Sigmoid colon (tissue), 7 donors: Measurements from ENCODE around the gene RXRG. TPM values are rescaled to one million over a fixed set of nuclear protein-coding genes. Genes with fewer than 3 reads are reported as not detected.

Experiments used
- DNase-seq: peaks from one replicate; pipeline ENCODE4 v3.0.0-alpha.2; 2019
- H3K27ac ChIP-seq, 4 donors: fragments of 200-600 bp; sonication (generic); one replicate each; pipeline ENCODE4 v1.5.1; 2016 to 2019; ENCODE audit warnings: mild to moderate bottlenecking in 1 of 4
- H3K27me3 ChIP-seq, 3 donors: fragments of 200-600 bp; sonication (generic); one replicate each; pipeline ENCODE4 v1.5.1; 2019; ENCODE audit warnings: mild to moderate bottlenecking in 1 of 3
- H3K36me3 ChIP-seq, 4 donors: fragments of 200-600 bp; sonication (generic); one replicate each; pipeline ENCODE4 v1.5.1; 2016 to 2019
- H3K4me1 ChIP-seq, 4 donors: fragments of 200-600 bp; sonication (generic); one replicate each; pipeline ENCODE4 v1.5.1; 2017 to 2019
- H3K4me3 ChIP-seq, 4 donors: fragments of 200-600 bp; sonication (generic); one replicate each; pipeline ENCODE4 v1.5.1; 2017 to 2019; ENCODE audit warnings: mild to moderate bottlenecking in 2 of 4, moderate library complexity in 1 of 4
- H3K9me3 ChIP-seq, 4 donors: fragments of 200-600 bp in 3 of 4; sonication (generic) in 3 of 4; one replicate each; pipeline versions ENCODE4 v1.5.1 to v1.6.1; 2013 to 2019
- EP300 ChIP-seq, 4 donors: sonication (generic); formaldehyde crosslinking; IDR thresholded peaks; one replicate each; pipeline ENCODE4 v1.6.1; 2017; ENCODE audit warnings: antibody characterized with exemption in 4 of 4
- POLR2A ChIP-seq, 2 donors: fragments of 450-650 bp; IDR thresholded peaks; one replicate each; pipeline ENCODE4 v1.6.1; 2016; ENCODE audit warnings: antibody characterized with exemption in 2 of 2, mild to moderate bottlenecking in 2 of 2, moderate library complexity in 2 of 2
- POLR2AphosphoS5 ChIP-seq, 4 donors: sonication (generic); formaldehyde crosslinking; IDR thresholded peaks; one replicate each; pipeline ENCODE4 v1.6.1; 2017; ENCODE audit warnings: antibody characterized with exemption in 4 of 4
- WGBS, 2 donors: extraction: QIAGEN DNeasy Blood & Tissue Kit; methylation state at CpG; one replicate each; pipeline ENCODE4 v1.1.7; 2013; 5-methylcytosine and 5-hydroxymethylcytosine counted together
- intact Hi-C: fragments of 100-400 bp; cut with DNase I; formaldehyde crosslinking; loops from one replicate; pipeline ENCODE4 v1.15.1; 2023
- polyA plus RNA-seq, 3 donors: library from polyadenylated mRNA; stranded (reverse); fragments of 200-250 nt; gene quantifications; one replicate each; pipeline ENCODE4 v1.2.3, GENCODE V29; 2013
- total RNA-seq, 4 donors: library from RNA; depleted of rRNA; stranded (reverse); fragments of >200 nt; gene quantifications; one replicate each; pipeline ENCODE4 v1.1.0, GENCODE V29; 2016
- TF ChIP-seq, protein P1 (sequence below), 4 experiments: fragments of 450-650 bp in 3 of 4; fragments of 200-600 bp in 1 of 4; IDR thresholded peaks; one replicate each; pipeline ENCODE4 v1.5.1; 2016 to 2019; ENCODE audit warnings: antibody characterized with exemption in 4 of 4, mild to moderate bottlenecking in 3 of 4, moderate library complexity in 2 of 4
- donor health status: healthy with polysubstance abuse.
- donor health status: Bipolar disorder and iron deficiency.
- donor health status: healthy.

The RXRG gene
- total and polyA plus RNA-seq, 7 donors, result 0.55 to 2.1 (median 1.2) TPM

DNA sequence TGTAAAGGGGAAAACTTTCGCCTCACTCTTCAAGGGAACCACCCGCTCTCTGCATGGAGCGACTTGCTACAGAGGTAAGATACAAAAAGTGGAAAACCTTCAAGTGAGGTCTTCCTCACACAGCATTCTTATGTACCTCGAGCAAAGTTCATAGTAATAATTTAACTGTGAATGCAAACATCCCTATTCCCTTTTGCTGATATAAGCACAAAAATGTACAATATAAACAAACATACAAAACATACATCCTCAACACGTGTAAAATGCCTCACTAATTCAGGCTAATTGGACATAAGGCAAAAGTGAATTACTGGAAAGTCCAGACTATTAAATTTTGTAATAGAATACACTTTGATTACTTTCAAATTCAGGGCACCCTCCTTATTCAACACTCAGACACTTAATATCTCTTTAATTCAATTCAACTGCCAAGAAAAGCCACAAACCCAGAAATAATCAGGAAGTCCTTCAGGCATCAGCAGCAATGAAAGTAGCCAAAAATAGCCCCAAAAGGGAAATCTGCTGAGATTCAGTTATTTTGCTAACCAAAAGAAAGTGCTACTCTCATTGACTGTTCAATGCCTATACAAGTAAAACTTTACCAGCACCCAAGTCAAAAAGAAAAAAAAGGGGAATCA is 73.2 kb downstream of the RXRG start:
- Histone ChIP-seq H3K27ac (no peak overlapping the region), H3K4me1 (peaks cover 0 to 14% (median 11%) of the 10 kb centered on the region in 4 donors), H3K27me3 (no peaks in the 10 kb centered on the region), H3K4me3 (no peak overlapping the region), H3K9me3 (no peaks in the 10 kb centered on the region), H3K36me3 (no peaks in the 10 kb centered on the region)
- intact Hi-C loops, result no loop called here
- 30 to 43% methylated on average over 5 of the region's 5 CpGs for WGBS, 2 donors
- no peak for DNase-seq
- TF ChIP-seq EP300 (IDR thresholded peaks at IDR 0.05) (no peak), POLR2A (IDR thresholded peaks at IDR 0.05) (no peak), POLR2AphosphoS5 (IDR thresholded peaks at IDR 0.05) (no peak)
- TF ChIP-seq, protein P1, sequence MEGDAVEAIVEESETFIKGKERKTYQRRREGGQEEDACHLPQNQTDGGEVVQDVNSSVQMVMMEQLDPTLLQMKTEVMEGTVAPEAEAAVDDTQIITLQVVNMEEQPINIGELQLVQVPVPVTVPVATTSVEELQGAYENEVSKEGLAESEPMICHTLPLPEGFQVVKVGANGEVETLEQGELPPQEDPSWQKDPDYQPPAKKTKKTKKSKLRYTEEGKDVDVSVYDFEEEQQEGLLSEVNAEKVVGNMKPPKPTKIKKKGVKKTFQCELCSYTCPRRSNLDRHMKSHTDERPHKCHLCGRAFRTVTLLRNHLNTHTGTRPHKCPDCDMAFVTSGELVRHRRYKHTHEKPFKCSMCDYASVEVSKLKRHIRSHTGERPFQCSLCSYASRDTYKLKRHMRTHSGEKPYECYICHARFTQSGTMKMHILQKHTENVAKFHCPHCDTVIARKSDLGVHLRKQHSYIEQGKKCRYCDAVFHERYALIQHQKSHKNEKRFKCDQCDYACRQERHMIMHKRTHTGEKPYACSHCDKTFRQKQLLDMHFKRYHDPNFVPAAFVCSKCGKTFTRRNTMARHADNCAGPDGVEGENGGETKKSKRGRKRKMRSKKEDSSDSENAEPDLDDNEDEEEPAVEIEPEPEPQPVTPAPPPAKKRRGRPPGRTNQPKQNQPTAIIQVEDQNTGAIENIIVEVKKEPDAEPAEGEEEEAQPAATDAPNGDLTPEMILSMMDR (IDR thresholded peaks at IDR 0.05), result no peak

DNA sequence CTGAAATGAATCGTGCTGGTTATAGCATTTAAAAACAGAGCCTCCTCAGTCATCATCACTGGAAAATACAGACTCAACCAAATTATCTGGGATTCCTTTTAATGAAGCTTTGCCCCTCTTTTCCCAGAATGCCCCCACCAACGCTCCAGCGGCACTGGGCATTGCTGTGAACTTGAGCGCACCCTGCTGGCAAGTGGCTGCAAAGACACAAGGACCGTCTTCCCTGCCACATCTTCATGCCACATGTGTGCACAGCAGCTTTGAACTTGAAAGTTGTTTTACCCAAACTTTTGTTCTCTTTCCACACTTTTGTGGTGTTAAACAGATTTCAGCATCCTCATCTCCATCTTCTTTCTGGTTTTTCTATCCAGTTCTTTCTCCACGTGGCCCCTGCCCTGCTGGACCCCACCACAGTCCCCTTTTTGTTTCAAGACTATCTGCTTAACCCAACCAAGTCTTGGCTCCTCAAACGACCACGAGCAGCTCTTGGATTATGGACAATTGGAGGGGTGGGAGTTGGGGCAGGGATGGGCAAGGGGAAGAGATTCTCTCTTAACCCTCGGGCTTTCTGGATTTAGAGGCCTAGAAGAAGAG is 75.6 kb downstream of the RXRG start:
- H3K4me3 ChIP-seq, result no peak overlapping the region
- H3K36me3 ChIP-seq, result no peaks in the 10 kb centered on the region
- intact Hi-C loops, result loop anchor here (2.0 to 10.0 kb wide), 2 partner anchors 223 to 225 kb away; no protein-coding TSS in a partner anchor
- DNase-seq, result no peak
- peaks cover 0 to 8% (median 4%) of the 10 kb centered on the region in 4 donors for H3K4me1 ChIP-seq
- 19 to 22% methylated on average over 9 of the region's 9 CpGs for WGBS, 2 donors
- H3K27ac ChIP-seq, result no peak overlapping the region
- H3K9me3 ChIP-seq, result no peaks in the 10 kb centered on the region
- TF ChIP-seq, protein P1 (IDR thresholded peaks at IDR 0.05), result peak; percentile 57 to 90 (median 68)
- TF ChIP-seq POLR2AphosphoS5 (IDR thresholded peaks at IDR 0.05), result no peak
- H3K27me3 ChIP-seq, result no peaks in the 10 kb centered on the region

DNA sequence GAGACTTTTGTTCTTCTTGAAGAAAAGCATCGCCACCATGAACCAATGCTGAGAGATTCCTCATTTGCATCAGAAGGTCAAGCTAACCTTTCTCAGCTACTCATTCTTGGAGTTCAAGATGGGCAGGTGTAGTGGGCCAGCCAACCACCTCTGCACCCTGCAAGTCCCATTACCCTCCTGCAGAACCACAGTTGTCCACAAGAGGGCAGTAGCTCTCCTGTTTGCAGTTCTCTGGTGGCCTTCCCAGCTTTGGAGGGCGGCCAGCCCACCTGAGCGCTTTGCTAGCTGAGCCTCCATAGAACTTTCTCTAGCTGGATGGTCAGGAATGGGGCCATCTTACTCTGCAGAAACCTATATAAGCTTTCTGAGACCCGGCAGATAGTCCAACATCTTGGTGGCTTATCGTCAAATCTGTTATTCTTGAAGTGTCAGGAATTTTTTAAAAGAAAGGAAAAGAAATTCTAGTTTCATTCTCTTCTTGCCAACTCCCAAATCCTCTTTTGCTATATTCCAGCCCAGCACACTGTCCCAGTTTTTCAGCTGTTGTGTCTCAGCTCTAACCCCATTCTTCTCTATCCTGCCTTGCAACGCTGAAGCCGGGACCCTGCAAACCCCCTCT is 77.4 kb downstream of the RXRG start:
- intact Hi-C loops, result loop anchor here (10.0 kb wide), 1 partner anchor 223 kb away; no protein-coding TSS in a partner anchor
- no peaks in the 10 kb centered on the region for H3K9me3 ChIP-seq
- no peaks in the 10 kb centered on the region for H3K36me3 ChIP-seq
- H3K27me3 ChIP-seq, result no peaks in the 10 kb centered on the region
- 41 to 50% methylated on average over 7 of the region's 7 CpGs for WGBS, 2 donors
- peaks cover 0 to 8% (median 4%) of the 10 kb centered on the region in 4 donors for H3K4me1 ChIP-seq
- DNase-seq, result peak; percentile 90
- H3K27ac ChIP-seq, result no peak overlapping the region
- TF ChIP-seq, protein P1 (IDR thresholded peaks at IDR 0.05), result peak; percentile 51 to 98 (median 82)
- TF ChIP-seq POLR2AphosphoS5 (IDR thresholded peaks at IDR 0.05) (peak in 1 of 4 donors; percentile 16), EP300 (IDR thresholded peaks at IDR 0.05) (no peak), POLR2A (IDR thresholded peaks at IDR 0.05) (no peak)
- no peak overlapping the region for H3K4me3 ChIP-seq

DNA sequence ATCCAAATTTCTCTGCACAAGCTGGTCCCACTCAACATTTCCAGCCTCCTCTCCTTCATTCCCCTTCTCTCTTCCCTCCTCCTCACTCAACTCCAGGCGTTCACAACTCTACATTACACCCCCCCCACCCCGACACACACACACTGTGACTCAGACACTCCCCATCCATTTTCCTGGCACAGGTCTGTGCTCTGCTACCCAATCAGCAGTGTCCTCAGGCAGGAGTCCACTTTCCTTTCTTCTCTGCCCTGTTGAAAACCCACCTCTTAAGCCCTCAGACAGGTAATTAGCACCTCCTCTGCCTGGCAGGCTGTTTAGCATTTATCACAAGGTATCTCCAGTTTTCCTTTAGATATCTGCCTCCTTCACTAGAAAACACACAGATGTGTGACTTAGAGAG is 79.6 kb downstream of the RXRG start:
- DNase-seq, result no peak
- intact Hi-C loops, result loop anchor here (10.0 kb wide), 1 partner anchor 221 kb away; no protein-coding TSS in a partner anchor
- Histone ChIP-seq H3K27ac (no peak overlapping the region), H3K9me3 (no peaks in the 10 kb centered on the region), H3K4me3 (no peak overlapping the region), H3K4me1 (peaks cover 0 to 8% (median 4%) of the 10 kb centered on the region in 4 donors), H3K27me3 (no peaks in the 10 kb centered on the region), H3K36me3 (no peaks in the 10 kb centered on the region)
- TF ChIP-seq, protein P1 (IDR thresholded peaks at IDR 0.05), result no peak
- no peak for TF ChIP-seq EP300 (IDR thresholded peaks at IDR 0.05)
- TF ChIP-seq POLR2AphosphoS5 (IDR thresholded peaks at IDR 0.05), result no peak
- TF ChIP-seq POLR2A (IDR thresholded peaks at IDR 0.05), result no peak
- WGBS, 2 donors, result 24 to 41% methylated on average over 2 of the region's 2 CpGs
